Ureter (tissue), 1 donor: Measurements from ENCODE around the gene EGFLAM. TPM values are rescaled to one million over a fixed set of nuclear protein-coding genes. Genes with fewer than 3 reads are reported as not detected.
"Not testable (repeated sequence)": the region's sequence is repeated elsewhere in the genome, so short reads cannot be mapped to it uniquely, and the experiment has no call there.

Experiments
- DNase-seq: peaks from one replicate; pipeline ENCODE4 v3.0.0-alpha.2; 2020; ENCODE audit warnings: low spot score
- total RNA-seq: library from RNA; stranded (reverse); gene quantifications from one replicate; pipeline ENCODE4 v1.2.4, GENCODE V29; 2023
- donor health status: DM: yes; HTN: yes; CAD: no.

Gene EGFLAM
- total RNA-seq, 1 donor from 2014 or later: 3.7 TPM

GRCh38 chr5:38329132-38329715 is 70.9 kb downstream of the EGFLAM start:
- no peak for DNase-seq

GRCh38 chr5:38330207-38330606 is 71.8 kb downstream of the EGFLAM start:
- no peak for DNase-seq

GRCh38 chr5:38331831-38332230 is 73.5 kb downstream of the EGFLAM start:
- no peak for DNase-seq

GRCh38 chr5:38333181-38333580 is 74.8 kb downstream of the EGFLAM start:
- DNase-seq: not testable (repeated sequence)

- no peak for DNase-seq
Measured at GRCh38 chr5:38338455-38338854, 80.1 kb downstream of the EGFLAM start.

GRCh38 chr5:38339446-38339845 is 81.1 kb downstream of the EGFLAM start:
- no peak for DNase-seq

- no peak for DNase-seq
Measured at GRCh38 chr5:38341056-38341455, 82.7 kb downstream of the EGFLAM start.

- DNase-seq: no peak
Measured at GRCh38 chr5:38341641-38342040, 83.3 kb downstream of the EGFLAM start.

- no peak for DNase-seq
Measured at GRCh38 chr5:38342261-38342660, 83.9 kb downstream of the EGFLAM start.

GRCh38 chr5:38344891-38345290 is 86.5 kb downstream of the EGFLAM start:
- DNase-seq: no peak

GRCh38 chr5:38346593-38346992 is 88.2 kb downstream of the EGFLAM start:
- no peak for DNase-seq

- DNase-seq: no peak
Measured at GRCh38 chr5:38347040-38347763, 88.8 kb downstream of the EGFLAM start.

GRCh38 chr5:38347896-38348295 is 89.5 kb downstream of the EGFLAM start:
- no peak for DNase-seq

GRCh38 chr5:38360323-38361061 is 102.1 kb downstream of the EGFLAM start:
- DNase-seq: no peak

- DNase-seq: no peak
Measured at GRCh38 chr5:38362713-38363112, 104.4 kb downstream of the EGFLAM start.

GRCh38 chr5:38364825-38365224 is 106.5 kb downstream of the EGFLAM start:
- no peak for DNase-seq

- DNase-seq: no peak
Measured at GRCh38 chr5:38367410-38367809, 109.1 kb downstream of the EGFLAM start.

GRCh38 chr5:38367966-38368365 is 109.6 kb downstream of the EGFLAM start:
- DNase-seq: no peak

GRCh38 chr5:38369692-38370091 is 111.3 kb downstream of the EGFLAM start:
- DNase-seq: no peak

GRCh38 chr5:38370358-38371100 is 112.2 kb downstream of the EGFLAM start:
- no peak for DNase-seq

- DNase-seq: no peak
Measured at GRCh38 chr5:38371596-38371995, 113.2 kb downstream of the EGFLAM start.

- DNase-seq: no peak
Measured at GRCh38 chr5:38373743-38374142, 115.4 kb downstream of the EGFLAM start.
